CD14-positive monocyte (primary cell): ENCODE measurements around the gene MECP2. TPM values are rescaled to one million over a fixed set of nuclear protein-coding genes. Genes with fewer than 3 reads are reported as not detected.

ENCODE experiments used
- DNase-seq, 3 donors: peaks; one replicate each; pipeline ENCODE4 v3.0.0-alpha.2; 2011 to 2022
- H2AFZ ChIP-seq: 2 replicates; pipeline ENCODE4 v1.6.0; 2012; ENCODE audit warnings: mild to moderate bottlenecking, low read depth, low read length, inconsistent platforms; ENCODE audit not compliant: insufficient read depth, poor library complexity, severe bottlenecking
- H3K27ac ChIP-seq, 2 donors: 1 replicate in 1 of 2; 2 replicates in 1 of 2; pipeline ENCODE4 v1.5.1; 2012 to 2013; ENCODE audit warnings: low read length in 2 of 2, control low read depth in 1 of 2, inconsistent platforms in 1 of 2, low read depth in 1 of 2, mild to moderate bottlenecking in 1 of 2
- H3K27me3 ChIP-seq, 2 donors: one replicate each; pipeline versions ENCODE4 v1.6.0 to v1.6.1; 2011 to 2013; ENCODE audit warnings: low read length in 2 of 2; ENCODE audit not compliant: control insufficient read depth in 2 of 2, insufficient read depth in 2 of 2
- H3K36me3 ChIP-seq, 2 donors: replicated peaks in 1 of 2; 1 replicate in 1 of 2; 2 replicates in 1 of 2; pipeline versions ENCODE4 v1.5.1 to v1.6.1; 2012 to 2013; ENCODE audit warnings: low read length in 2 of 2, control low read depth in 1 of 2, inconsistent platforms in 1 of 2, mild to moderate bottlenecking in 1 of 2; ENCODE audit not compliant: insufficient read depth in 2 of 2, control insufficient read depth in 1 of 2
- H3K4me1 ChIP-seq, 2 donors: 1 replicate in 1 of 2; 2 replicates in 1 of 2; pipeline versions ENCODE4 v1.5.1 to v1.6.1; 2012 to 2013; ENCODE audit warnings: low read length in 2 of 2, control low read depth in 1 of 2, inconsistent platforms in 1 of 2, mild to moderate bottlenecking in 1 of 2, moderate library complexity in 1 of 2; ENCODE audit not compliant: insufficient read depth in 2 of 2, control insufficient read depth in 1 of 2
- H3K4me2 ChIP-seq: replicated peaks from 2 replicates; pipeline ENCODE3; 2012; ENCODE audit warnings: low read length, moderate library complexity, mild to moderate bottlenecking; ENCODE audit not compliant: poor library complexity, severe bottlenecking; ENCODE audit errors: extremely low read depth
- H3K4me3 ChIP-seq, 3 experiments: fragments of 200-600 bp in 1 of 3; sonication (generic) in 1 of 3; replicated peaks in 1 of 3; 1 replicate in 2 of 3; 2 replicates in 1 of 3; pipeline ENCODE4 v1.5.1; 2011 to 2013; ENCODE audit warnings: low read length in 3 of 3, mild to moderate bottlenecking in 3 of 3, control low read depth in 2 of 3, low read depth in 2 of 3, inconsistent platforms in 1 of 3, moderate library complexity in 1 of 3
- H3K79me2 ChIP-seq: 2 replicates; pipeline ENCODE4 v1.6.0; 2012; ENCODE audit warnings: mild to moderate bottlenecking, control low read depth, inconsistent platforms, low read length, moderate library complexity; ENCODE audit not compliant: insufficient read depth
- H3K9ac ChIP-seq: 2 replicates; pipeline ENCODE4 v1.6.0; 2017; ENCODE audit warnings: low read length, mild to moderate bottlenecking; ENCODE audit not compliant: insufficient read depth, poor library complexity, severe bottlenecking
- H3K9me3 ChIP-seq, 2 donors: replicated peaks in 1 of 2; 1 replicate in 1 of 2; 2 replicates in 1 of 2; pipeline versions ENCODE4 v1.5.1 to v1.6.1; 2012 to 2013; ENCODE audit warnings: low read length in 2 of 2, control low read depth in 1 of 2; ENCODE audit not compliant: control insufficient read depth in 1 of 2, insufficient read depth in 1 of 2
- H4K20me1 ChIP-seq: 2 replicates; pipeline ENCODE4 v1.6.0; 2012; ENCODE audit warnings: mild to moderate bottlenecking, low read length, control low read depth, moderate library complexity; ENCODE audit not compliant: insufficient read depth
- H3K27ac Mint-ChIP-seq, 7 donors: one replicate each; pipeline ENCODE4 v1.8.0; 2020; ENCODE audit warnings: mild to moderate bottlenecking in 7 of 7, mixed read lengths in 7 of 7, moderate library complexity in 6 of 7, inconsistent platforms in 2 of 7
- H3K27me3 Mint-ChIP-seq, 3 donors: one replicate each; pipeline ENCODE4 v1.8.0; 2021 to 2022; ENCODE audit warnings: low read depth in 3 of 3, mild to moderate bottlenecking in 3 of 3, mixed read lengths in 3 of 3, moderate library complexity in 3 of 3, inconsistent platforms in 1 of 3
- H3K36me3 Mint-ChIP-seq, 2 donors: one replicate each; pipeline ENCODE4 v1.8.0; 2020; ENCODE audit warnings: mixed read lengths in 2 of 2, inconsistent platforms in 1 of 2, mild to moderate bottlenecking in 1 of 2
- H3K4me1 Mint-ChIP-seq: one replicate; pipeline ENCODE4 v1.8.0; 2020; ENCODE audit warnings: mild to moderate bottlenecking, mixed read lengths
- H3K4me3 Mint-ChIP-seq, 2 donors: one replicate each; pipeline ENCODE4 v1.8.0; 2020; ENCODE audit warnings: mild to moderate bottlenecking in 2 of 2, mixed read lengths in 2 of 2, moderate library complexity in 1 of 2
- H3K9me3 Mint-ChIP-seq, 7 donors: one replicate each; pipeline ENCODE4 v1.8.0; 2020 to 2022; ENCODE audit warnings: mixed read lengths in 7 of 7, mild to moderate bottlenecking in 6 of 7, moderate library complexity in 6 of 7, inconsistent platforms in 2 of 7
- CTCF ChIP-seq: fragments of 200-600 bp; IDR thresholded peaks from one replicate; pipeline ENCODE4 v1.8.0; 2022; ENCODE audit warnings: antibody characterized with exemption, mild to moderate bottlenecking
- WGBS: methylation state at CpG from one replicate; pipeline ENCODE4 v1.1.5; 2013; ENCODE audit warnings: missing lambda C conversion rate; ENCODE audit not compliant: insufficient coverage; 5-methylcytosine and 5-hydroxymethylcytosine counted together
- intact Hi-C, 2 donors: fragments of 100-400 bp; cut with micrococcal nuclease; formaldehyde crosslinking; loops; one replicate each; pipeline versions ENCODE4 v1.15.0 to v1.15.1; 2023
- polyA plus RNA-seq, 3 donors: library from polyadenylated mRNA; depleted of rRNA in 1 of 3; unstranded in 2 of 3; stranded (reverse) in 1 of 3; fragments of 300-500 nt in 2 of 3; fragments of >200 nt in 1 of 3; fragmentation: Illumina TruSeq in 2 of 3; gene quantifications; 1 replicate in 2 of 3; 2 replicates in 1 of 3; pipeline ENCODE4 v1.2.3, GENCODE V29; 2012 to 2021

The MECP2 gene
- polyA plus RNA-seq, 3 donors, result 5.2 to 21.2 (median 9.6) TPM

- Mint-ChIP-seq H3K4me3 (no peak overlapping the region), H3K36me3 (peaks cover 29 to 37% of the 10 kb centered on the region in 2 donors), H3K27ac (peak overlapping the region in 3 of 7 donors; percentile 31 to 60 (median 32)), H3K9me3 (peaks cover 0 to 5% (median 0%) of the 10 kb centered on the region in 7 donors), H3K27me3 (peaks cover 0 to 43% (median 0%) of the 10 kb centered on the region in 3 donors), H3K4me1 (peaks cover 53% of the 10 kb centered on the region)
- Histone ChIP-seq H3K9me3 (no peaks in the 10 kb centered on the region), H3K79me2 (peaks cover 72% of the 10 kb centered on the region), H3K4me3 (no peak overlapping the region), H3K9ac (no peak overlapping the region), H4K20me1 (peaks cover 84% of the 10 kb centered on the region), H3K4me1 (peaks cover 8 to 20% of the 10 kb centered on the region in 2 donors), H3K4me2 (no peak overlapping the region), H3K27ac (no peak overlapping the region), H2AFZ (no peak overlapping the region), H3K36me3 (peaks cover 11 to 22% of the 10 kb centered on the region in 2 donors), H3K27me3 (peaks cover 0 to 39% of the 10 kb centered on the region in 2 donors)
- no peak for DNase-seq
- TF ChIP-seq CTCF, result no peak
- WGBS, result no CpG with 5 or more reads among the region's 5 CpGs
- intact Hi-C loops, result loop anchor here in 1 of 2 donors (5.0 kb wide), 1 partner anchor 38 kb away; the partner anchor contains the start of gene MECP2
Measured at GRCh38 chrX:154059729-154060245, 37.7 kb downstream of the MECP2 start.

GRCh38 chrX:154059231-154059630 lies 38.3 kb downstream of the MECP2 start:
- Histone ChIP-seq H3K27me3 (peaks cover 0 to 38% of the 10 kb centered on the region in 2 donors), H3K27ac (no peak overlapping the region), H2AFZ (no peak overlapping the region), H4K20me1 (peaks cover 78% of the 10 kb centered on the region), H3K4me3 (no peak overlapping the region), H3K4me2 (no peak overlapping the region), H3K4me1 (peaks cover 8 to 20% of the 10 kb centered on the region in 2 donors), H3K9ac (no peak overlapping the region), H3K36me3 (peaks cover 11 to 22% of the 10 kb centered on the region in 2 donors), H3K79me2 (peaks cover 66% of the 10 kb centered on the region), H3K9me3 (no peaks in the 10 kb centered on the region)
- H3K4me3 Mint-ChIP-seq, result no peak overlapping the region
- peaks cover 47% of the 10 kb centered on the region for H3K4me1 Mint-ChIP-seq
- TF ChIP-seq CTCF, result no peak
- peaks cover 0 to 5% (median 0%) of the 10 kb centered on the region in 7 donors for H3K9me3 Mint-ChIP-seq
- intact Hi-C loops, result loop anchor here in 1 of 2 donors (5.0 kb wide), 1 partner anchor 38 kb away; the partner anchor contains the start of gene MECP2
- no peak for DNase-seq
- WGBS, result no CpG with 5 or more reads among the region's 1 CpG
- peak overlapping the region in 3 of 7 donors; percentile 48 to 67 (median 60) for H3K27ac Mint-ChIP-seq
- peaks cover 29 to 37% of the 10 kb centered on the region in 2 donors for H3K36me3 Mint-ChIP-seq
- peaks cover 0 to 42% (median 0%) of the 10 kb centered on the region in 3 donors for H3K27me3 Mint-ChIP-seq
